IPS DF 19.7 (cell line): ENCODE measurements around the gene PXYLP1.
"Not testable (repeated sequence)": the region's sequence is repeated elsewhere in the genome, so short reads cannot be mapped to it uniquely, and the experiment has no call there.

Source experiments
- DNase-seq: peaks from one replicate; pipeline ENCODE4 v3.0.0-alpha.2; 2013; ENCODE audit warnings: low read depth, low spot score

The PXYLP1 gene

GRCh38 chr3:141294301-141294700 is 62.7 kb downstream of the PXYLP1 start:
- DNase-seq: no peak

DNA sequence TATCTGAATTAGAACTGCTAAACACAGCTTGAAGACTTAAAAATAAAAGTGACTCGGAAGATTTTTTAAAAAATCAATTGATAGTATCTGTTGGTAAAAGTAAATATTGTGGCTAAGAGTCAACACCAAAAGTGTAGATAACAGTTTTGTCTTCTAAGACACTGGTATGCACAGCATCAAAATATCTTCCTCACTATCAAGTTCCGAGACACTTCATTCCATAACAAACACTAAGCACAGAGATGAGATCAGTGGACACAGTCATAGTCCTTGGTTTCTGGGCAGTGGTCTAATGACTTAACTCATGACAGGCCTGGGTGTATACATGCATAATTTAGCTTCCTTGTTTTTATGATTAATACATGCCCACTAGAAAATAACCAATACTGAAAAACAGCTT is 63.2 kb downstream of the PXYLP1 start:
- no peak for DNase-seq

DNA sequence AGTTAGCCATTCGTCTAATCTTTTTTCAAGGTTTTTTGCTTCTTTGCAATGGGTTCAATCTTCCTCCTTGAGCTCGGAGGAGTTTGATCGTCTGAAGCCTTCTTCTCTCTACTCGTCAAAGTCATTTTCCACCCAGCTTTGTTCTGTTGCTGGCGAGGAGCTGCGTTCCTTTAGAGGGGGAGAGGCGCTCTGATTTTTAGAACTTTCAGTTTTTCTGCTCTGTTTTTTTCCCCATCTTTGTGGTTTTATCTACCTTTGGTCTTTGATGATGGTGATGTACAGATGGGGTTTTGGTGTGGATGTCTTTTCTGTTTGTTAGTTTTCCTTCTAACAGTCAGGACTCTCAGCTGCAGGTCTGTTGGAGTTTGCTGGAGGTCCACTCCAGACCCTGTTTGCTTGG is 68.8 kb downstream of the PXYLP1 start:
- DNase-seq: not testable (repeated sequence)

GRCh38 chr3:141302364-141303141 is 70.9 kb downstream of the PXYLP1 start:
- no peak for DNase-seq

- DNase-seq: no peak
Observed at GRCh38 chr3:141303481-141304223, 72.0 kb downstream of the PXYLP1 start.

- no peak for DNase-seq
Observed at GRCh38 chr3:141305436-141305835, 73.8 kb downstream of the PXYLP1 start.

DNA sequence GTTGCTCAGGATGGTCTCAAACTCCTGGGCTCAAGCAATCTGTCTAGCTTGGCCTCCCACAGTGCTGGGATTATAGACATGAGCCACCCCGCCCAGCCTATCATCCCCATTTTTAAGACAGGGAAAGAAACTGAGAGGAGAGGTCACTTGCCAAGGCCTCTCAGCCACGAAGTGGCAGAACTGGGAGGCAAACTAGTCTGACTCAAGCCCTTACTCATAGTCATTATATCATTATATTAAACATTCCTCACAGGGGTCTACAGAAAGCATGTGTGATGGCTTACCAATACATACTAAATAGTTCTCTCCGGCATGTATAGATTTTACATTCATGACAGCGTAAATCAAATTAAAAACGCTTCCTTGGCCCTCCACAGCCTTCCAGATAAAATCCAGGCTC is 74.7 kb downstream of the PXYLP1 start:
- DNase-seq: no peak

GRCh38 chr3:141306922-141307321 is 75.3 kb downstream of the PXYLP1 start:
- DNase-seq: no peak

GRCh38 chr3:141307351-141308059 is 75.9 kb downstream of the PXYLP1 start:
- no peak for DNase-seq

- peak; percentile 61 for DNase-seq
Observed at GRCh38 chr3:141308588-141309218, 77.1 kb downstream of the PXYLP1 start.

DNA sequence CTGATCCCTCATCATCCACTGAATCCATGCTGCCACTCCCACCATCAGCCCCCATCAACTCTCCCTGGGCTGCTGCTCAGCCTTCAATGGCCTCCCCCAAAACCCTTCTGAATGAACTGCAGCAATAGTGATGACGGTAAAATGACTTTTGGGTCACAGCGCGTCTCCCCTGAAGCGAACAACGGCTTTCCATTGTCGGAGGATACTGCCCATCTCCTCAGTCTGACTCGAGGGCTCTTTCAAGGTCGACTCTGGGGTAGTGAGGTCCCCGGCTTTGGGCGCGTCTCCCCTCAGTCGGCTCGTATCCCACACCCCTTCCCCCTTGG is 79.5 kb downstream of the PXYLP1 start:
- DNase-seq: no peak

DNA sequence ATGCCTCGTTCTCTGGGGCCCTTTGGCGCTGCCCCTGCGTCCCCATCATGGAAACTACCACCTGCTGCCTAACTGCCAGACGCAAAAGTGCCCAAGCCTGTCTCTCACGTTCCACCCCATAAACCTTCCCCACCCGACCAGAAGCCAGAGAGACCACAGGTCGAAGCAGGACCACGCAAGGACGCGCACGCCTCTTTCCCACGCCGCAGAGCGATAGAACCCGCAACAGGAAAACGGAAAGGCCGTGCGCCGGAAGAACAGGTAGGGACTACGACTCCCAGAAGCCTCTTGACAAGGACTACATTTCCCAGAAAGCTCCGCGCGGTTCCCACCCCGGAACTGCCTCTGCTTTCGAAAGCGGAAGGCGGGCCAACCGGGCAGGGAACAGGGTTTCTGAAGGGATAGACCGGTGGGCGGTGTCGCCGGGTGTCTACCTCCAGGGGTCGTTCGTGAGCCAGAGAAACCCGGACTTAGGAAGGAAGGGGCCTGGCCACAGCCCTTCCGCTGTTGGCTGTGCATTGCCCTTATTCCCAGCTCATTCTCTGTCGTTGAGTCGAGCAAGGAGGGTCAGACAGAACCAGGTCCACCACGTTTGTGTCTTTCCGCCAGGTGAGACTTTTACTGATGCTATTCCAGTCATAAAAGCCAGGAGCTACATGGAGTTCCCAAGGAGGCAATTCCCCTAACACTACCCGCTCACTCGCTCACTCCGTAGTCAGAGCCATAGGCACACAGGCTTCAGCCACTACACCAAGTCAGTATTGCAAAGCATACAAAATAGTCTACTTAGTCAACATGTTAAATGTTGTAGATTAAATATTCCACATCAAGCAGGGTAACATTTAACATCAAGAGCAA is 80.1 kb downstream of the PXYLP1 start:
- DNase-seq: peak; percentile 94

- no peak for DNase-seq
Observed at GRCh38 chr3:141312354-141313092, 80.9 kb downstream of the PXYLP1 start.

- DNase-seq: no peak
Observed at GRCh38 chr3:141313093-141313683, 81.6 kb downstream of the PXYLP1 start.

DNA sequence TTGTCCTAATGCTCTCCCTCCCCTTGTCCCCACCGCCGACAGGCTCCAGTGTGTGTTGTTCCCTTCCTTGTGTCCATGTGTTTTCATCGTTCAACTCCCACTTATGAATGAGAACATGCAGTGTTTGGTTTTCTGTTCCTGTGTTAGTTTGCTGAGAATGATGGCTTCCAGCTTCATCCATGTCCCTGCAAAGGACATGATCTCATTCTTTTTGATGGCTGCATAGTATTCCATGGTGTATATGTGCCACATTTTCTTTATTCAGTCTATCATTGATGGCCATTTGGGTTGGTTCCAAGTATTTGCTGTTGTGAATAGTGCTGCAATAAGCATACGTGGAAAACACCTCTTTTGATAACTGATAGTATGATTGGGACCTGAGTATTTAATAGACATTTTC is 82.8 kb downstream of the PXYLP1 start:
- not testable (repeated sequence) for DNase-seq

- no peak for DNase-seq
Observed at GRCh38 chr3:141316851-141317250, 85.2 kb downstream of the PXYLP1 start.

DNA sequence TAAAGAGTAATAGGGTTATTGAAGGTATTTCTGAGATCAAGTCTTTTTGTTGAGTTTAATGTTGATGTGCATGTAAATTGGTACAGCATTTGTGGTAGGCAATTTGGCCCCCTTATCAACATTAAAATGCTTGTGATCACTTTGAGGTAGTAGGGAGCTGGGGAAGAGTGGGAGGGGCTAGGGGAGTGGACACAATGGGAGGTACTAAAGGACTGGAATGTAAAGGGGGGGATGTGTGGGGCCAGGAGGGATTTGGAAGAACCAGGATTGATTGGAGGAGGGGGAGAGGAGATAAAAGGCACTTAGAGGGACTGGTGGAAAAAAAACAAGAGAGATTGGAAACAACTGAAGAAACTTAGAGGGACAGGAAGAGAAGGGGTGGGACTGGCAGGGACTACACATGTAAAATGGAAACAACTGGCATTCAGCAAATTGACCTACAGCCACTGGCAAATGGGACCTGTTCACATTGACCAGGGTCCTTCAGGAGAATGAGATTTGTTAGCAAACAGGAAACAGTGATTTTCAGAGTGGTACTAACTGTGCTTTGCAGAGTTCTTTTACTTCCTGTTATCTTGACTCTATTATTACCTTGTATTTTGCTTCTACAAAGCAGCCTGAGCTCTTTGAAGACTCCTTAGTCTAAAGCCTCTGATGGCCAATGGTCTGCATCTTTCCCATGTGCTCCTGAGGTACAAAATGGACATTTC is 88.9 kb downstream of the PXYLP1 start:
- DNase-seq: no peak

GRCh38 chr3:141321109-141321497 is 89.5 kb downstream of the PXYLP1 start:
- no peak for DNase-seq

DNA sequence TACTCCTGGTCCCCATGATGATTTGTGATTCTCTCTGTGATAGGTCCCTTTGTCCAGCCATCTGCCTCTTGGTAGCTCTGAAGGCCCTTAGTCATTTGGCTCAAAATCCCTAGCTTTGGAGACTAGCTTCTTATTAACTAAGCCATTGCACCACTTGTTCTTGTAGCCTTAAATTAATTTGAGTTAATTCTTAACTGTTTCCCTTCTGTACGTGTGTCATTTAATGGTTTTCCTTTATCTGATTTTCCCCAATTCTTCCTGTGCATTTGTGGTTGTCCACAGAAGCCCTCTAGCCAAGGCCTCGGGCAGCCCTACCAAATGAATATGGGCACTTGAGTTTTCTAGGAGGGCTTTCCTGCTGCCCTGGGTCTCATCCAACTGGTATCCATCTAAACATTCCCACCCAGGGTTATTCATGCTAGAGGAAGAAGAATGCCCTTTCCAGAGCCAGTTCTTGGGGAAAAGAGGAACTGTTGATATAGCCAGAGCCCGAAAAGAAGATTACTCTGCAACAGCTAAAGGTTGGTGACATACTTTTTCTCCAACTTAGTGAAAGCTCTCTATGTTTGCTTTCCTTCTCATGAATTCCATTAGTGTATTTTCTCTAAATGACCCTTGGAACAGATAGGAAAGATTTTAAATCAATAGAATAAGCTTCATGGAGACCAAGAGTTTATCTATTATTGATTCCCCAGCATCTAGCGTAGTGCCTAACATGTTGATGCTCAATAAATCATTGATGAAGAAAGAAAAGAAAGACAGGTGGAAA is 92.5 kb downstream of the PXYLP1 start:
- DNase-seq: no peak
